ENCODE measurements around the gene LMBR1L.
"Not testable (repeated sequence)": the region's sequence is repeated elsewhere in the genome, so short reads cannot be mapped to it uniquely, and the experiment has no call there.

DNA sequence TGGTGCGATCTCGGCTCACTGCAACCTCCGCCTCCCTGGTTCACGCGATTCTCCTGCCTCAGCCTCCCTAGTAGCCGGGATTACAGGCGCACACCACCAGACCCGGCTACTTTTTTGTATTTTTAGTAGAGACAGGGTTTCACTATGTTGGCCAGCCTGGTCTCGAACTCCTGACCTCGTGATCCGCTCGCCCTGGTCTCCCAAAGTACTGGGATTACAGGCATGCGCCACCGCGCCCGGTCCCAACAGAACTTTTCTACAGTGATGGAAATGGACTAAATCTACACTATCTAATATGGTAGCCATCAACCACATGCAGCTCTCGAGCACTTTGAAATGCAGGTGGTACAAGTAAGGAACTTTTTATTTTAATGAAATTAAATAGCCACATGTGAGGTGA, 48.7 kb downstream of the LMBR1L start:
- TF ChIP-seq CTCF (conservative IDR thresholded peaks at IDR 0.05); ZFX (IDR thresholded peaks at IDR 0.05): not testable (repeated sequence)
